Uterus (tissue), 4 donors: ENCODE data around the gene CDK6. TPM values are rescaled to one million over a fixed set of nuclear protein-coding genes. Genes with fewer than 3 reads are reported as not detected.
A peak's percentile ranks its signal among the peaks of the same experiment; 100 is the strongest.

Source experiments
- DNase-seq, 2 donors: peaks; one replicate each; pipeline ENCODE4 v3.0.0-alpha.2; 2019 to 2020
- H3K27ac ChIP-seq, 2 donors: fragments of 200-600 bp; sonication (generic); 1 replicate in 1 of 2; 2 replicates in 1 of 2; pipeline ENCODE4 v1.5.1; 2016 to 2018
- H3K27me3 ChIP-seq, 2 donors: fragments of 200-600 bp; sonication (generic); one replicate each; pipeline ENCODE4 v1.5.1; 2018 to 2019; ENCODE audit warnings: control low read depth in 1 of 2
- H3K36me3 ChIP-seq, 2 donors: fragments of 200-600 bp; sonication (generic); one replicate each; pipeline ENCODE4 v1.5.1; 2019; ENCODE audit warnings: control low read depth in 1 of 2
- H3K4me1 ChIP-seq, 2 donors: fragments of 200-600 bp; sonication (generic); one replicate each; pipeline ENCODE4 v1.5.1; 2018 to 2019; ENCODE audit warnings: control low read depth in 1 of 2
- H3K4me3 ChIP-seq, 2 donors: fragments of 200-600 bp; sonication (generic); 1 replicate in 1 of 2; 2 replicates in 1 of 2; pipeline ENCODE4 v1.5.1; 2018 to 2019; ENCODE audit warnings: mild to moderate bottlenecking in 1 of 2
- H3K9me3 ChIP-seq, 2 donors: fragments of 200-600 bp; sonication (generic); one replicate each; pipeline ENCODE4 v1.5.1; 2019; ENCODE audit warnings: control low read depth in 1 of 2
- CTCF ChIP-seq, 4 experiments: fragments of 200-600 bp in 2 of 4; fragments of 450-650 bp in 2 of 4; sonication (generic) in 2 of 4; IDR thresholded peaks; one replicate each; pipeline ENCODE4 v1.5.1; 2016 to 2019; ENCODE audit warnings: antibody characterized with exemption in 4 of 4, mild to moderate bottlenecking in 2 of 4, moderate library complexity in 1 of 4
- POLR2A ChIP-seq, 2 donors: fragments of 450-650 bp; IDR thresholded peaks; one replicate each; pipeline ENCODE4 v1.6.1; 2016; ENCODE audit warnings: antibody characterized with exemption in 2 of 2, mild to moderate bottlenecking in 1 of 2, moderate library complexity in 1 of 2
- intact Hi-C: fragments of 100-400 bp; cut with DNase I; formaldehyde crosslinking; loops from one replicate; pipeline ENCODE4 v1.15.1; 2023; ENCODE audit warnings: low total_unique reads
- total RNA-seq, 4 donors: library from RNA; depleted of rRNA in 3 of 4; stranded (reverse); fragments of >200 nt in 3 of 4; gene quantifications; one replicate each; pipeline versions ENCODE4 v1.1.0 to v1.2.4, GENCODE V29; 2014 to 2023
- donor health status: DM: yes; HTN: yes; CAD: no.

Gene CDK6
- total RNA-seq, 4 donors from 2014 or later, result 5.9 to 117 (median 15.2) TPM

GRCh38 chr7:92704858-92705257 lies 131.5 kb downstream of the CDK6 start:
- Histone ChIP-seq H3K36me3 (no peaks in the 10 kb centered on the region), H3K9me3 (no peaks in the 10 kb centered on the region), H3K27me3 (no peaks in the 10 kb centered on the region), H3K4me1 (no peaks in the 10 kb centered on the region), H3K4me3 (no peak overlapping the region), H3K27ac (no peak overlapping the region)
- DNase-seq, result no peak
- intact Hi-C loops, result no loop called here
- no peak for TF ChIP-seq POLR2A (IDR thresholded peaks at IDR 0.05)
- TF ChIP-seq CTCF (IDR thresholded peaks at IDR 0.05), result no peak

- Histone ChIP-seq H3K4me3 (no peak overlapping the region), H3K27me3 (no peaks in the 10 kb centered on the region), H3K9me3 (no peaks in the 10 kb centered on the region), H3K36me3 (no peaks in the 10 kb centered on the region), H3K4me1 (no peaks in the 10 kb centered on the region), H3K27ac (no peak overlapping the region)
- no peak for TF ChIP-seq POLR2A (IDR thresholded peaks at IDR 0.05)
- no peak for TF ChIP-seq CTCF (IDR thresholded peaks at IDR 0.05)
- DNase-seq, result no peak
- intact Hi-C loops, result no loop called here
These were observed 133.8 kb downstream of the CDK6 start for GRCh38 chr7:92702535-92702934.

- H3K36me3 ChIP-seq, result no peaks in the 10 kb centered on the region
- no peak overlapping the region for H3K4me3 ChIP-seq
- no peak overlapping the region for H3K27ac ChIP-seq
- DNase-seq, result no peak
- no peaks in the 10 kb centered on the region for H3K4me1 ChIP-seq
- TF ChIP-seq CTCF (IDR thresholded peaks at IDR 0.05), result no peak
- TF ChIP-seq POLR2A (IDR thresholded peaks at IDR 0.05), result no peak
- intact Hi-C loops, result no loop called here
- H3K9me3 ChIP-seq, result no peaks in the 10 kb centered on the region
- H3K27me3 ChIP-seq, result no peaks in the 10 kb centered on the region
These were observed 136.3 kb downstream of the CDK6 start for GRCh38 chr7:92699966-92700514.

GRCh38 chr7:92699560-92699959 lies 136.8 kb downstream of the CDK6 start:
- no peaks in the 10 kb centered on the region for H3K4me1 ChIP-seq
- no peak overlapping the region for H3K4me3 ChIP-seq
- TF ChIP-seq CTCF (IDR thresholded peaks at IDR 0.05), result no peak
- no peak for TF ChIP-seq POLR2A (IDR thresholded peaks at IDR 0.05)
- no peaks in the 10 kb centered on the region for H3K36me3 ChIP-seq
- intact Hi-C loops, result no loop called here
- no peak for DNase-seq
- no peaks in the 10 kb centered on the region for H3K9me3 ChIP-seq
- H3K27ac ChIP-seq, result no peak overlapping the region
- H3K27me3 ChIP-seq, result no peaks in the 10 kb centered on the region

- TF ChIP-seq POLR2A (IDR thresholded peaks at IDR 0.05) (no peak), CTCF (IDR thresholded peaks at IDR 0.05) (no peak)
- Histone ChIP-seq H3K27ac (peak overlapping the region; percentile 31 to 62), H3K36me3 (no peaks in the 10 kb centered on the region), H3K4me1 (no peaks in the 10 kb centered on the region), H3K27me3 (no peaks in the 10 kb centered on the region), H3K4me3 (no peak overlapping the region), H3K9me3 (no peaks in the 10 kb centered on the region)
- intact Hi-C loops, result no loop called here
- DNase-seq, result peak; percentile 16 to 37
These were observed 138.0 kb downstream of the CDK6 start for GRCh38 chr7:92698237-92698841.
